ENCODE results near the gene EXOG. TPM values are rescaled to one million over a fixed set of nuclear protein-coding genes. Genes with fewer than 3 reads are reported as not detected.

Gene EXOG, protein sequence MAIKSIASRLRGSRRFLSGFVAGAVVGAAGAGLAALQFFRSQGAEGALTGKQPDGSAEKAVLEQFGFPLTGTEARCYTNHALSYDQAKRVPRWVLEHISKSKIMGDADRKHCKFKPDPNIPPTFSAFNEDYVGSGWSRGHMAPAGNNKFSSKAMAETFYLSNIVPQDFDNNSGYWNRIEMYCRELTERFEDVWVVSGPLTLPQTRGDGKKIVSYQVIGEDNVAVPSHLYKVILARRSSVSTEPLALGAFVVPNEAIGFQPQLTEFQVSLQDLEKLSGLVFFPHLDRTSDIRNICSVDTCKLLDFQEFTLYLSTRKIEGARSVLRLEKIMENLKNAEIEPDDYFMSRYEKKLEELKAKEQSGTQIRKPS
- 10 to 100 TPM in 2 of 4 donors, 1 to 10 TPM in 2; 6.0 to 15.3 (median 10.8) TPM for total RNA-seq

DNA sequence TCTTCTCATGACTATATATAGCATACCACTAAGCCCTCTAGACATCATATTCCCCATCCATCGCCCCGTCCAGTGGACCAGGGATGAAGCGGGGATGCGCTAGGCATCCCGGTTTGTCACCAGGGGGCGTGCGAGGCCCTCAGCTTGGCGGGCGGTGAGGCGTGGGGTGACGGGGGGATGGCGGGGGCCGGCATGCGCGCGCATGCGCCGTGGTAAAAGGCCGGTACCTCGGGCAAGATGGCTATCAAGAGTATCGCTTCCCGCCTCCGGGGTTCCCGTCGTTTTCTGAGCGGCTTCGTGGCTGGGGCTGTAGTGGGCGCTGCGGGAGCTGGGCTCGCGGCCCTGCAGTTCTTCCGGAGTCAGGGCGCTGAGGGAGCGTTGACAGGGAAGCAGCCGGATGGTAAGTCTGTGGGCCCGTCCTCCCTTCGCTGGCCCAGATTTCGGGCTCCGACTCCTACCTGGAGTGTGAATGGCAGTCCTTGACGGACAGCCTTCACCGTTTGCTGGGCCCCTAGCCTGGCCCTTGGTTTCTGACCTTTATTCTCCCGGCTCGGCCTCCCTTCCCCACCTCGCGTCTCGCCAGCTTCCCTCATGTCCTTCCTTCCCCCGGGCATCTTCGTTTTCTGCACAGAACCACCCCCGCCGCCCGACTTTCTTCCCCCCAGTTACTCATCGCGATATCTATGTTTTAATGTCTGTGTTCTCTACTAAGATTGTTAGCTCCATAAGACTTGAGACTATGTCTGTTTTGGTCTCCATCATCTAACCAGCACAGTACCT lies at the start of gene EXOG:
Gene EXOG, plus strand, starts transcription at position 210 of the 780 bp plus-strand sequence. Its CDS starts 28 bp downstream, at position 238.
- TF ChIP-seq POLR2AphosphoS5 (IDR thresholded peaks at IDR 0.05) = peak in 1 of 3 donors; percentile 28
- TF ChIP-seq EP300 (IDR thresholded peaks at IDR 0.05; ENCODE audit: low read depth) = no peak
- TF ChIP-seq, protein P1, sequence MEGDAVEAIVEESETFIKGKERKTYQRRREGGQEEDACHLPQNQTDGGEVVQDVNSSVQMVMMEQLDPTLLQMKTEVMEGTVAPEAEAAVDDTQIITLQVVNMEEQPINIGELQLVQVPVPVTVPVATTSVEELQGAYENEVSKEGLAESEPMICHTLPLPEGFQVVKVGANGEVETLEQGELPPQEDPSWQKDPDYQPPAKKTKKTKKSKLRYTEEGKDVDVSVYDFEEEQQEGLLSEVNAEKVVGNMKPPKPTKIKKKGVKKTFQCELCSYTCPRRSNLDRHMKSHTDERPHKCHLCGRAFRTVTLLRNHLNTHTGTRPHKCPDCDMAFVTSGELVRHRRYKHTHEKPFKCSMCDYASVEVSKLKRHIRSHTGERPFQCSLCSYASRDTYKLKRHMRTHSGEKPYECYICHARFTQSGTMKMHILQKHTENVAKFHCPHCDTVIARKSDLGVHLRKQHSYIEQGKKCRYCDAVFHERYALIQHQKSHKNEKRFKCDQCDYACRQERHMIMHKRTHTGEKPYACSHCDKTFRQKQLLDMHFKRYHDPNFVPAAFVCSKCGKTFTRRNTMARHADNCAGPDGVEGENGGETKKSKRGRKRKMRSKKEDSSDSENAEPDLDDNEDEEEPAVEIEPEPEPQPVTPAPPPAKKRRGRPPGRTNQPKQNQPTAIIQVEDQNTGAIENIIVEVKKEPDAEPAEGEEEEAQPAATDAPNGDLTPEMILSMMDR (IDR thresholded peaks at IDR 0.05) = peak; percentile 66 to 90 (median 86)
- peak; percentile 32 for TF ChIP-seq POLR2A (IDR thresholded peaks at IDR 0.05)
- in situ Hi-C loops (cut with MboI; ENCODE audit: low pct_ligation_motif_present in 1 of 4, low pct_unique_long_range_greater_than_20kb in 1 of 4, low sequenced_read_pairs in 3 of 4) = loop anchor here in 2 of 4 donors (25.0 kb wide), 2 partner anchors 359 to 384 kb away; partner anchors contain the start of genes ACAA1 (in 1 of the 2) and MYD88 (in 1 of the 2)
- intact Hi-C loops (cut with DNase I; ENCODE audit: low total_unique reads) = loop anchor here (1.0 kb wide), 1 partner anchor 42 kb away; no protein-coding TSS in a partner anchor
- Histone ChIP-seq H3K4me3 (peak within 1 kb of the TSS; percentile 69 to 89 (median 80)), H3K27ac (peak within 1 kb of the TSS; percentile 81 to 90 (median 88)), H3K27me3 (no peaks in the 10 kb centered on the region), H3K9me3 (no peaks in the 10 kb centered on the region), H3K36me3 (no peaks in the 10 kb centered on the region), H3K4me1 (peaks cover 0 to 9% (median 7%) of the 10 kb centered on the region in 4 donors)
- DNase-seq = peak; percentile 96
- 0% methylated on average over 7 to 45 of the region's 53 CpGs for WGBS, 2 donors (ENCODE audit: low coverage in 1 of 2)

DNA sequence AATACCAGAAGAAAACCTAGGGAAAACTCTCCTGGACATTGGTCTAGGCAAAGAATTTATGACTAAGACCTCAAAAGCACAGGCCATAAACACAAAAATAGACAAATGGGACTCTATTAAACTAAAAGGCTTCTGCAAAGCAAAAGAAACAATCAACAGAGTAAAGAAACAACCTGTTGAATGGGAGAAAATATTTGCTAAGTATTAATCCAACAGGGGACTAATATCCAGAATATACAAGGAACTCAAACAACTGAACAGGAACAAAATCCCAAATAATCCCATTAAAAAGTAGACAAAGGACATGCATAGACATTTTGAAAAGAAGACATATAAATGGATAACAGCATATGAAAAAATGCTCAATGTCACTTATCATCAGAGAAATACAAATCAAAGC lies 49.3 kb upstream of the EXOG start:
- H3K9me3 ChIP-seq = no peaks in the 10 kb centered on the region
- no peak for DNase-seq
- intact Hi-C loops (cut with DNase I; ENCODE audit: low total_unique reads) = no loop called here
- H3K4me3 ChIP-seq = no peak overlapping the region
- H3K27ac ChIP-seq = no peak overlapping the region
- no peaks in the 10 kb centered on the region for H3K4me1 ChIP-seq
- in situ Hi-C loops (cut with MboI; ENCODE audit: low pct_ligation_motif_present in 1 of 4, low pct_unique_long_range_greater_than_20kb in 1 of 4, low sequenced_read_pairs in 3 of 4) = no loop called here
- H3K36me3 ChIP-seq = no peaks in the 10 kb centered on the region
- H3K27me3 ChIP-seq = no peaks in the 10 kb centered on the region
- TF ChIP-seq, protein P1 (IDR thresholded peaks at IDR 0.05) = no peak
- TF ChIP-seq EP300 (IDR thresholded peaks at IDR 0.05; ENCODE audit: low read depth) (no peak), POLR2A (IDR thresholded peaks at IDR 0.05) (no peak), POLR2AphosphoS5 (IDR thresholded peaks at IDR 0.05) (no peak)

DNA sequence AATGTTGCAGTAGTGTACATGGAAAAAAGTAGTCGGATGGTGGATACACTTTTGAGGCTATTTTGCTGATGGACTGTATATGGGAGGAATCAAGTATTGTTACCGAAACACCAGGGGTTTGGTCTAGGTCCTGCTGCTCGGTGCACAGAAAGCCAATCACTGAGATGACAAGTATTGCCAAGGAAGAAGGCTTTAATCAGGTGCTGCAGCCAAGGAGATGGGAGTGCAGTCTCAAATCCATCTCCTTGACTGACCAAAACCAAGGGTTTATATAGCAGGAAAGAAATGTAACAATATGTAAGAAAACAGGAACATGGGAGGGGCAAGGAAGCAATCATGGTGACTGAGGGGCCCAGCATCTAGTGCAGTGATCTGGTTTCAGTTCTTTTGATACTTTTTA lies 45.3 kb upstream of the EXOG start:
- Histone ChIP-seq H3K9me3 (no peaks in the 10 kb centered on the region), H3K36me3 (no peaks in the 10 kb centered on the region), H3K27ac (no peak overlapping the region), H3K27me3 (no peaks in the 10 kb centered on the region), H3K4me1 (peaks cover 2 to 18% (median 8%) of the 10 kb centered on the region in 4 donors), H3K4me3 (no peak overlapping the region)
- WGBS, 2 donors (ENCODE audit: low coverage in 1 of 2) = 94 to 100% methylated on average over 1 to 3 of the region's 3 CpGs
- TF ChIP-seq, protein P1 (IDR thresholded peaks at IDR 0.05) = no peak
- no peak for TF ChIP-seq POLR2A (IDR thresholded peaks at IDR 0.05)
- TF ChIP-seq POLR2AphosphoS5 (IDR thresholded peaks at IDR 0.05) = no peak
- no peak for TF ChIP-seq EP300 (IDR thresholded peaks at IDR 0.05; ENCODE audit: low read depth)
- in situ Hi-C loops (cut with MboI; ENCODE audit: low pct_ligation_motif_present in 1 of 4, low pct_unique_long_range_greater_than_20kb in 1 of 4, low sequenced_read_pairs in 3 of 4) (loop anchor here in 1 of 4 donors (25.0 kb wide), 1 partner anchor 314 kb away; the partner anchor contains the start of genes ACAA1 and MYD88), intact Hi-C loops (cut with DNase I; ENCODE audit: low total_unique reads) (no loop called here)
- no peak for DNase-seq
